ENCODE data around the gene TNS3.

Gene TNS3

DNA sequence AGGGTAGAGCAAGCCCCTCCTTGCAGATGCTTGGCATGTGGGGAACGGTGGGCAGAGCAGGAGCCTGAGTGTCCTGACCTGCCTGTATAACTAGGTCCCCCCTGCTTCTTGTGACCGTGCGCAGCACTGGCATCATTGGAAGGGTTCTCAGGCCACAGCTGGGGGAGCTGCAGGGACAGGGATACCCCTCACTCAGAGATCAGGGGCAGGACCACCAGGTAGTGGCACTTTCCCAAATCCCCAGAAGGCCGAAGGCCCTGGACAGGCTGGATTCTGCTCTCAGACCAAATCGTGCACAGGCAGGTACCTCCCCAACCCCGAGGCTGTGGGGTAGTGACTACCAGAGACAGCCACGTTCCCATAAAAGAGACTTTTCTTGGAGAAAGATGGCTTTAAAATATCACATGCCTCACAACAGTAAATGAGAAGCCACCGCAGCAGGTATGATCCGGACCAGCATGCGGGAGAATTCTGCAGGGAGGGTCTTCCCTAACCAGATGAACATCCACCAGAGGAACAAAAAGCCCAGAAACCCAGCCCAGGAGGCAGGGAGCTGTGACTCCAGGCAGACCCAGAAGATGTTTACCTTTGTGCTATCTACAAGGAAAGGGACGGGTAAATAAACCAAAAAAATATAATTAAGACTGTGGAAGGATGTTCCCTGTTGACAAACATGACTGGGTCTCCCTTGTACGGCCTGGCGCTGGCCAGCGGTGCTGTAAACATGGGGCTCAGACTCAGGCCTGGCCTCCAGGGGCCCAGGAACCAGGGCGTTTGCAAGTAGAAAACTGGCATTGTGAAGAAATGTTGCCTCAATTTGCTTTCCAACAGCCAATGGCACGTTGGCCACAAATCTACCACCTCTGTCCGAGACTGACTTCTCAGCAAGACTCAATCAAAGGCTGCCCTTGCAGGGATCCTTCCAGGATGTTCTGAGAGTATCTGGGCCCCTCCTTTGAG, 180.0 kb downstream of the TNS3 start:
- no peak for DNase-seq
- TF ChIP-seq POLR2A (IDR thresholded peaks at IDR 0.05; ENCODE audit: low read length) (no peak), GATA1 (IDR thresholded peaks at IDR 0.05; ENCODE audit: low read depth, low read length) (no peak)

GRCh38 chr7:47400741-47401206, 181.1 kb downstream of the TNS3 start:
- TF ChIP-seq GATA1 (IDR thresholded peaks at IDR 0.05; ENCODE audit: low read depth, low read length), result no peak
- TF ChIP-seq POLR2A (IDR thresholded peaks at IDR 0.05; ENCODE audit: low read length), result no peak
- DNase-seq, result no peak

GRCh38 chr7:47400001-47400400, 181.9 kb downstream of the TNS3 start:
- DNase-seq, result no peak
- TF ChIP-seq GATA1 (IDR thresholded peaks at IDR 0.05; ENCODE audit: low read depth, low read length) (no peak), POLR2A (IDR thresholded peaks at IDR 0.05; ENCODE audit: low read length) (no peak)

- TF ChIP-seq GATA1 (IDR thresholded peaks at IDR 0.05; ENCODE audit: low read depth, low read length), result no peak
- no peak for TF ChIP-seq POLR2A (IDR thresholded peaks at IDR 0.05; ENCODE audit: low read length)
- no peak for DNase-seq
Measured at GRCh38 chr7:47394751-47395252, 187.1 kb downstream of the TNS3 start.

GRCh38 chr7:47394216-47394615, 187.7 kb downstream of the TNS3 start:
- TF ChIP-seq POLR2A (IDR thresholded peaks at IDR 0.05; ENCODE audit: low read length), result no peak
- TF ChIP-seq GATA1 (IDR thresholded peaks at IDR 0.05; ENCODE audit: low read depth, low read length), result no peak
- no peak for DNase-seq

DNA sequence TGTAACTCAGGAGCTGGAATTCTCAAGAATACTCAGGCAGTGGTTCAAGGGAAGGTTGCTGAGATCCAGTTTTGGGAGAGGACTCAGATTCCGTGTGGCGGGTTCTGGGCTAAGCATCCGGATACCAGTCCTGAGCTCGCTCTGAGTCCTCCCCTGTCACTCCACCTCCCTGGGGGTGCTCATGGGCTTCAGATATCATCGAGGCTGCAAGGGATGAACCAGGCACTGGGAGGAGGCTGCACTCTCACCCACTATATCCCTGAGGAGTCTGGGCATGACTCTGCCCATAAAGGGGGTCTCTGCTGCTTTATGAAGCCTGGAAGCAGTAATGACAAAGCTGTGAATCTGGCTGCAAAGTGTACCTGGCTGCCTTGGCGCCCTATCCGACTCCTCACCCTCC, 188.5 kb downstream of the TNS3 start:
- DNase-seq, result no peak
- TF ChIP-seq GATA1 (IDR thresholded peaks at IDR 0.05; ENCODE audit: low read depth, low read length), result no peak
- no peak for TF ChIP-seq POLR2A (IDR thresholded peaks at IDR 0.05; ENCODE audit: low read length)

- DNase-seq, result no peak
- no peak for TF ChIP-seq GATA1 (IDR thresholded peaks at IDR 0.05; ENCODE audit: low read depth, low read length)
- TF ChIP-seq POLR2A (IDR thresholded peaks at IDR 0.05; ENCODE audit: low read length), result no peak
Measured at GRCh38 chr7:47392241-47392759, 189.6 kb downstream of the TNS3 start.

GRCh38 chr7:47391726-47392125, 190.2 kb downstream of the TNS3 start:
- TF ChIP-seq POLR2A (IDR thresholded peaks at IDR 0.05; ENCODE audit: low read length) (no peak), GATA1 (IDR thresholded peaks at IDR 0.05; ENCODE audit: low read depth, low read length) (no peak)
- no peak for DNase-seq

DNA sequence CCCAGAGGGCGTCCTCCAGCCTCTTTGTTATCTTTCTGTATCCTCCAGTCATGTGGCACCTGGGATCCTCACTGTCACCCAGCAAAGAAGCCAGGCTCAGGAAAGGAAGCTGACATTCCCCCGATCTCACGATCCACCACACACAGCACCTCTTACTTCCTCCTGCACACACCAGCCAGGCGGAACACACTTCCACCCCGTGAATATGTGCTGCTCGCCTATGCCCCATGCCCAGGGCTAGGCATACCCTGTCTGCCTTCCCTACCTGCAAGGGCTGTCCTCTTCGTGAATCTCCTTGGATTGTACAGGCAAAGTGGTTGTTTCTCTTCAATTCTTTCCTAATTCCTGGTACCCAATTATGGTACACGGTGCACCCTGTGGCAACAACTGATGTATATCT, 191.0 kb downstream of the TNS3 start:
- no peak for DNase-seq

GRCh38 chr7:47389923-47390630, 191.8 kb downstream of the TNS3 start:
- no peak for TF ChIP-seq POLR2A (IDR thresholded peaks at IDR 0.05; ENCODE audit: low read length)
- no peak for TF ChIP-seq GATA1 (IDR thresholded peaks at IDR 0.05; ENCODE audit: low read depth, low read length)
- DNase-seq, result no peak

More for the DNA sequence above, 191.0 kb downstream of the TNS3 start:
- TF ChIP-seq POLR2A (IDR thresholded peaks at IDR 0.05; ENCODE audit: low read length) (no peak), GATA1 (IDR thresholded peaks at IDR 0.05; ENCODE audit: low read depth, low read length) (no peak)

- TF ChIP-seq POLR2A (IDR thresholded peaks at IDR 0.05; ENCODE audit: low read length) (no peak), GATA1 (IDR thresholded peaks at IDR 0.05; ENCODE audit: low read depth, low read length) (no peak)
- no peak for DNase-seq
Measured at GRCh38 chr7:47389171-47389922, 192.6 kb downstream of the TNS3 start.

GRCh38 chr7:47387506-47387905, 194.4 kb downstream of the TNS3 start:
- TF ChIP-seq GATA1 (IDR thresholded peaks at IDR 0.05; ENCODE audit: low read depth, low read length) (no peak), POLR2A (IDR thresholded peaks at IDR 0.05; ENCODE audit: low read length) (no peak)
- DNase-seq, result no peak

- no peak for DNase-seq
- no peak for TF ChIP-seq POLR2A (IDR thresholded peaks at IDR 0.05; ENCODE audit: low read length)
- TF ChIP-seq GATA1 (IDR thresholded peaks at IDR 0.05; ENCODE audit: low read depth, low read length), result no peak
Measured at GRCh38 chr7:47386273-47386835, 195.6 kb downstream of the TNS3 start.
